ENCODE data around the gene P3H3.

- TF ChIP-seq SNRNP70 (optimal IDR thresholded peaks at IDR 0.05; ENCODE audit: low read depth, low read length) = no peak
- no peak for TF ChIP-seq MLLT1 (IDR thresholded peaks at IDR 0.05)
- no peak for TF ChIP-seq PPARD (CRISPR knock-in tag; IDR thresholded peaks at IDR 0.05)
- TF ChIP-seq, protein P1, sequence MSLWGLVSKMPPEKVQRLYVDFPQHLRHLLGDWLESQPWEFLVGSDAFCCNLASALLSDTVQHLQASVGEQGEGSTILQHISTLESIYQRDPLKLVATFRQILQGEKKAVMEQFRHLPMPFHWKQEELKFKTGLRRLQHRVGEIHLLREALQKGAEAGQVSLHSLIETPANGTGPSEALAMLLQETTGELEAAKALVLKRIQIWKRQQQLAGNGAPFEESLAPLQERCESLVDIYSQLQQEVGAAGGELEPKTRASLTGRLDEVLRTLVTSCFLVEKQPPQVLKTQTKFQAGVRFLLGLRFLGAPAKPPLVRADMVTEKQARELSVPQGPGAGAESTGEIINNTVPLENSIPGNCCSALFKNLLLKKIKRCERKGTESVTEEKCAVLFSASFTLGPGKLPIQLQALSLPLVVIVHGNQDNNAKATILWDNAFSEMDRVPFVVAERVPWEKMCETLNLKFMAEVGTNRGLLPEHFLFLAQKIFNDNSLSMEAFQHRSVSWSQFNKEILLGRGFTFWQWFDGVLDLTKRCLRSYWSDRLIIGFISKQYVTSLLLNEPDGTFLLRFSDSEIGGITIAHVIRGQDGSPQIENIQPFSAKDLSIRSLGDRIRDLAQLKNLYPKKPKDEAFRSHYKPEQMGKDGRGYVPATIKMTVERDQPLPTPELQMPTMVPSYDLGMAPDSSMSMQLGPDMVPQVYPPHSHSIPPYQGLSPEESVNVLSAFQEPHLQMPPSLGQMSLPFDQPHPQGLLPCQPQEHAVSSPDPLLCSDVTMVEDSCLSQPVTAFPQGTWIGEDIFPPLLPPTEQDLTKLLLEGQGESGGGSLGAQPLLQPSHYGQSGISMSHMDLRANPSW (CRISPR knock-in tag; IDR thresholded peaks at IDR 0.05) = no peak
- TF ChIP-seq ARHGAP35 (IDR thresholded peaks at IDR 0.05; ENCODE audit: partially characterized antibody) = no peak
Observed at GRCh38 chr12:6782850-6783566, 45.2 kb upstream of the P3H3 start.

Measured in K562 (cell line).